HUES64 (cell line): ENCODE data around the gene CHIA. TPM values are rescaled to one million over a fixed set of nuclear protein-coding genes. Genes with fewer than 3 reads are reported as not detected.

Experiments used
- H3K27ac ChIP-seq: 2 replicates; pipeline ENCODE4 v1.7.0; 2013; ENCODE audit warnings: low read depth, low read length, inconsistent platforms
- H3K27me3 ChIP-seq: 2 replicates; pipeline ENCODE4 v1.6.1; 2013; ENCODE audit warnings: mild to moderate bottlenecking, low read length; ENCODE audit not compliant: insufficient read depth
- H3K36me3 ChIP-seq: 2 replicates; pipeline ENCODE4 v1.6.1; 2013; ENCODE audit warnings: mild to moderate bottlenecking, low read length; ENCODE audit not compliant: insufficient read depth
- H3K4me1 ChIP-seq: 2 replicates; pipeline ENCODE4 v1.6.1; 2013; ENCODE audit warnings: mild to moderate bottlenecking, low read length, moderate library complexity; ENCODE audit not compliant: insufficient read depth
- H3K4me3 ChIP-seq: 2 replicates; pipeline ENCODE4 v1.5.1; 2013; ENCODE audit warnings: mild to moderate bottlenecking, low read length, moderate library complexity
- H3K9ac ChIP-seq: 2 replicates; pipeline ENCODE4 v1.6.1; 2013; ENCODE audit warnings: mild to moderate bottlenecking, low read depth, low read length
- H3K9me3 ChIP-seq: 2 replicates; pipeline ENCODE4 v1.6.1; 2013; ENCODE audit warnings: low read depth, low read length; ENCODE audit not compliant: insufficient read depth
- WGBS: fragments of 150-250, 120-280 bp; methylation state at CpG from one replicate; pipeline ENCODE4 v1.1.7; 2013; ENCODE audit warnings: missing lambda C conversion rate; 5-methylcytosine and 5-hydroxymethylcytosine counted together
- polyA plus RNA-seq, 2 experiments: library from polyadenylated mRNA; stranded (reverse); fragments of 50-300 nt; gene quantifications; one replicate each; pipeline ENCODE4 v1.2.3, GENCODE V29; 2013

Gene CHIA
- polyA plus RNA-seq (2013, experiment 1 of 2), result not detected
- not detected for polyA plus RNA-seq (2013, experiment 2 of 2)

DNA sequence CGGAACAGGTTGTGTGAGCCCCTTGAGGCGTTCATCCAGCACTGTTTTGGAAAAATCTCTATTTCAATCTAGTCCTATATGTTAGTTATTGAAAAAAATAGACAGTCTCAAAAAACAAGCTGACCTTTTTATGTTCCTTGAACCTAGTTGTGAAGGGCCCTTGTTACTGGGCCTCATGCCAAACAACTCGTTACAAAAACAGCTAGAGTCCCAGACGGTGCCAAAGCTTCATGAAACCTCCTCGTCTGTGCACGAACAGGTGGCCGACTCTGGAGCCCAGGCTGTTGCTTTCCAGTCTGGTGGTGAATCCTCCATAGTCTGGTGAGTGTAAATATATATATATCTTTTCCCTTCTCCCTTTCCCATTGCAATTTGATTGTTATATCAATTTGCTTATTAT, at the start of gene CHIA:
CHIA (plus strand) TSS at position 222 of the 400 bp plus-strand sequence. CDS start 19,617 bp downstream, outside the sequence.
- no peaks in the 10 kb centered on the region for H3K27me3 ChIP-seq
- no peaks in the 10 kb centered on the region for H3K36me3 ChIP-seq
- no peak within 1 kb of the TSS for H3K9ac ChIP-seq
- no peak within 1 kb of the TSS for H3K4me3 ChIP-seq
- H3K4me1 ChIP-seq, result no peaks in the 10 kb centered on the region
- H3K27ac ChIP-seq, result no peak within 1 kb of the TSS
- peaks cover 4% of the 10 kb centered on the region; the same call in 1 of the 2 replicates for H3K9me3 ChIP-seq
- WGBS, result 91% methylated on average over 7 of the region's 7 CpGs

DNA sequence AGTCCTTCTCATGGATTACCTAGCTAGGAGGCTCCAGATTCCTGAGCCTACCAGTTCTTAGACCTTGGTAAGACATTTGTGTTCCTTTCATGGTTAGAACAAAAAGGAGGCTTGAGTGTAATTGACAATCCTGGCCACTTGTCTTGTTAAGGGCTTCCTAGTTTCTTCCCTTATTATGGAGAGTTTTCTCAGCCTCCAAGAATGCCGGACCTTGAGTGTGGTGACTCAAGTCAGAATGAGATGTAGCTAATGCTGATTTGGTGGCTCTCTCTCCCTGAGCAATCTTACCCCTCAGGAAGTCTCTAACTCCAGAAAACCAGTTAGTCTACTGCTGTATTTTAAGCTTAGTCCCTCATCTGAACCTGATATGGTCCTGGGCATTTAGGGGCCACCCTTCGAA, 48.9 kb upstream of the CHIA start:
- no peaks in the 10 kb centered on the region for H3K4me1 ChIP-seq
- no peak overlapping the region for H3K27ac ChIP-seq
- WGBS, result 87% methylated on average over 1 of the region's 2 CpGs
- H3K9ac ChIP-seq, result no peak overlapping the region
- H3K27me3 ChIP-seq, result no peaks in the 10 kb centered on the region
- H3K9me3 ChIP-seq, result no peaks in the 10 kb centered on the region
- H3K36me3 ChIP-seq, result no peaks in the 10 kb centered on the region
- no peak overlapping the region for H3K4me3 ChIP-seq

DNA sequence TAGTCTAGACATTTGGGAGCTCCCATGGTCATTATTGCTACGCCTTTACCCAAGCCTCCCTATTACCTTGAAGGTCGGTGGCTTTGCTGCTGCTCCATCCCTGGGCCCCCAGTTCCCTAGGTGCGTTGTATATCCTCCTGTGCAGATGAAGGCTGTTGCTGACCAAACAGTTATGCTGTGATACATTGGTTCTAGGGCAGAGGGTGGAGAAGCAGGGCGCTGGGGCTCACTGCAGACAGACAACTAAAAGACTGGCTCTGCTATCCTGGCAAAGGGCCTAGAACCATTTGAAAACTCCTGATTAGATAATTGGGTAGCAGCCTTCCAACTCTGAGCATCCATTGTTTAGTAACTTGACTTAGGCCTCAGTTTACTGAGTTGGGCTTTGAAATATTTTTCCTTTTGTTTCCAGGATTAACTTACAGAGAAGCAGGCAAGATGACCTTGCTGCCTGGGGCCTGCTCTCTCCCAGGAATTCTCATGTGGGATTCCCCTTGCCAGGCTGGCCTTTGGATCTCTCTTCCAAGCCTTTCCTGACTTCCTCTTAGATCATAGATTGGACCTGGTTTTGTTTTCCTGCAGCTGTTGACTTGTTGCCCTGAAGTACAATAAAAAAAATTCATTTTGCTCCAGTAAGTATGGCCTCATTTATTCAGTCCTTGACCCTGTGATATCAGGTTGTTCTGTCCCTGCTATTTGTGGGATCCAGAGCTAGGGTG, 47.7 kb upstream of the CHIA start:
- Histone ChIP-seq H3K9ac (no peak overlapping the region), H3K9me3 (no peaks in the 10 kb centered on the region), H3K27me3 (no peaks in the 10 kb centered on the region), H3K4me1 (no peaks in the 10 kb centered on the region), H3K36me3 (no peaks in the 10 kb centered on the region), H3K4me3 (no peak overlapping the region), H3K27ac (no peak overlapping the region)
- 64% methylated on average over 4 of the region's 4 CpGs for WGBS

DNA sequence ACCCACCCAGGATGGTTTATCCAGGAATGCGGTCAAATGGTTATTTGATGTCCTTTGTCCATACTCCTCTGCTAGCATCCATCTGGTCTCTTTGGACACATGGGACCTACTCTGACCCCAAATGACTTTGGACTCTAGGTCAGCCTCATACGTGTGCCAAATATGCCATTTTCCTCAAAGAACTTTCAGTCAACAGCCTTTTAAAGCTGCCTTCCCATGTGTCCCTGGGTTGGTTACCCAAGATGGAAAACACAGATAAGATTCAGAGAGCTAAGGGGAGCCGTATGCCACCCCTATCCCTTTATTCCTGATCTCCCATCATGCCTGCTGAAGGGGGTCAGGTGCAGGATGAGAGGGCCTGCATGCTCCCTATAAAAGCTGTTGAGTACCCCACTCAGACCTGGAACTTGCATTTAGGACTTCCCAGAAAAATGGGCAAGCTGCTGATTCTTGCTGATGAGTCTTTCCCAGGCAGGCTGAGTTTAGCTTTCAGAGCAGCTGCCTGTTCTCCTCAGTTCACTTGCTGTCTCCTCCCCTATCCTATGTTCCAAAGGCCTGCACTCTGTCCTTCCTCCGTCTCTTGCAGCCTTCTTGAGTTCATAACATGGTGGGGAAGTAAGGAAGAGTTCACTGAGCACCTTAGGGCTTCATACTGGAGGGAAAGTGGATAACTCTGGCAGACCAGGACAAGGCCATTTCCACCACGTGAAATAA, 43.4 kb upstream of the CHIA start:
- Histone ChIP-seq H3K36me3 (no peaks in the 10 kb centered on the region), H3K9ac (no peak overlapping the region), H3K4me1 (no peaks in the 10 kb centered on the region), H3K27me3 (0 out of 2 replicates have a peak, but pooled peaks cover under 1% of the 10 kb centered on the region), H3K27ac (no peak overlapping the region), H3K4me3 (no peak overlapping the region), H3K9me3 (no peaks in the 10 kb centered on the region)
- 92% methylated on average over 5 of the region's 5 CpGs for WGBS

DNA sequence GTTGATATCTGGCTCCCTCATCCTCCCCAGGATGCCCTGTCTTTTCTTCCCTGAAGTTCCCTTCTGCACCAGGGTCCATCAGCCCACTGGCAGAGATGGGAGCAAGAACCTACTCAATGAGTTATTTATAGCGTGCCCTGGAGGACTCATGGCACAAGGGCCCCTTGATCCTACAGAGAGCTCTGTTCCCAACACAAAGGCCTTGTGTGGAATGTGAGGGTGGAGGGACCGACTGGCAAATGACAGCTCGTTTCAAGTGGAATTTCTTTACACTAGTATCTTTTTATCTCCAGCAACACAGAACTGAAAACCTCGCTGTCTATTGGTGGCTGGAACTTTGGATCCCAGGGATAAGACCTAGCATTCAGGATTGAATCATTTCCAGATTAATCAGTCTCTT, 40.7 kb upstream of the CHIA start:
- no peak overlapping the region for H3K9ac ChIP-seq
- no peaks in the 10 kb centered on the region for H3K36me3 ChIP-seq
- 87% methylated on average over 3 of the region's 4 CpGs for WGBS
- H3K4me3 ChIP-seq, result no peak overlapping the region
- 0 out of 2 replicates have a peak, but pooled peaks cover 4% of the 10 kb centered on the region for H3K27me3 ChIP-seq
- no peak overlapping the region for H3K27ac ChIP-seq
- 0 out of 2 replicates have a peak, but pooled peaks cover under 1% of the 10 kb centered on the region for H3K9me3 ChIP-seq
- H3K4me1 ChIP-seq, result no peaks in the 10 kb centered on the region

DNA sequence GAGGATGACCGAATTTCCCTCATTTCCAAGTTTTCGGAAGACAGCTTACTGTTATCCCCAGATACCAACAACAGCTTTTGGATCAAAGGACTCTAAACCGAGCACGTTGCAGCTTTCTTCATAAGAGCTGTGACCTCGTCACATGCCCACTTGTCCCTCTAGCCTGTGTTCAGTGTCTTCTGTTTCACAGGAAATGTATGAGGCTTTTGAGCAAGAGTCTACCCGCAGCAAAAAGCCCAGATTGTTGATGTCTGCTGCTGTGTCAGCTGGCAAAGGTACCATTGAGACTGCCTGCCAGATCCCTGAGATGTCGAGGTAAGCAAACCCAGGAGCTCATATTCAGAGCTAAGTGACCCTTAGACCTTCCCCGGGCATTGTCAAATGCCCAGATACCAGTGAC, 39.1 kb upstream of the CHIA start:
- 0 out of 2 replicates have a peak, but pooled peaks cover 4% of the 10 kb centered on the region for H3K27me3 ChIP-seq
- WGBS, result 92% methylated on average over 8 of the region's 8 CpGs
- no peak overlapping the region for H3K9ac ChIP-seq
- H3K9me3 ChIP-seq, result 0 out of 2 replicates have a peak, but pooled peaks cover 5% of the 10 kb centered on the region
- no peak overlapping the region for H3K4me3 ChIP-seq
- no peaks in the 10 kb centered on the region for H3K36me3 ChIP-seq
- H3K27ac ChIP-seq, result no peak overlapping the region
- no peaks in the 10 kb centered on the region for H3K4me1 ChIP-seq

DNA sequence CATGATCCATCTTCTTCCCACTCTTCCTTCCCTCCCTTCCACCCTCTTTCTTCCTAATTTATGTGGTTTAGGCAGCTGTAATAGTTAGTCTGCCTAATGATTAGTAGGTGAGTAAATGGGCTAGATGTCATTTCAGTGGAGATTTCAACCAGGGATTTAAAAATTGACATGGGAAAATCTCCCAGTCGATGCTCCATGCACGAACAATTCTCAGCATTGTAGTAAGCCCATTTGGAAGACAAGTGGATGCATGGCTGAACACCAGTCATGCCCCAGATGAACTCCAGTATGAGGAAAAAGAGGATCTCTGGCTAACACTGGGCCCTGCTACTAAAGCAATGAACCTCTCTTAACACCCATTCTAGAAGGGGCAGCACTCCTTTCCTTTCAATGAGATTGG, 37.9 kb upstream of the CHIA start:
- Histone ChIP-seq H3K36me3 (no peaks in the 10 kb centered on the region), H3K4me1 (no peaks in the 10 kb centered on the region), H3K27ac (no peak overlapping the region), H3K4me3 (no peak overlapping the region), H3K27me3 (0 out of 2 replicates have a peak, but pooled peaks cover 4% of the 10 kb centered on the region), H3K9me3 (0 out of 2 replicates have a peak, but pooled peaks cover 5% of the 10 kb centered on the region), H3K9ac (no peak overlapping the region)
- WGBS, result 94% methylated on average over 2 of the region's 2 CpGs

DNA sequence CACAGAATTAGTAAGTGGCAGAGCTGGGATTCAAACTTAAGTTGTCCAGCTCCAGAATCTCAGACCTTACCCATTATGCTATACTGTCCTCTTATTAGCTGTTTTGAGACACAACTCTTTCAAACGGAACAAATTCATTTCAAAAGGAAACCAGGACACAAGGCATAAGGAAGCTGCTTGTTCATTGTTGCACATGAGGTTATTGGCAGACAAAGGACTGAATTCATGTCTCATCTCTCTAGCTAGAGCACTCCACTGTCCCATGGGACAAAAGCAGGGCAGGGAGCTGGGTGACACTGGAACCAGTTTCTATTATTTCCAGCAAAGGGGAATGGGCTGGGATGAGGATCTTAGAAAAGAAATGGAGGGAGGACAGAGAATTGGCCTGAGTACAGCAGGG, 36.8 kb upstream of the CHIA start:
- H3K36me3 ChIP-seq, result no peaks in the 10 kb centered on the region
- H3K4me3 ChIP-seq, result no peak overlapping the region
- H3K27me3 ChIP-seq, result 0 out of 2 replicates have a peak, but pooled peaks cover 4% of the 10 kb centered on the region
- H3K9ac ChIP-seq, result no peak overlapping the region
- no peak overlapping the region for H3K27ac ChIP-seq
- H3K4me1 ChIP-seq, result peaks cover 3% of the 10 kb centered on the region
- WGBS, result 92% methylated on average over 1 of the region's 1 CpG
- 0 out of 2 replicates have a peak, but pooled peaks cover 5% of the 10 kb centered on the region for H3K9me3 ChIP-seq

DNA sequence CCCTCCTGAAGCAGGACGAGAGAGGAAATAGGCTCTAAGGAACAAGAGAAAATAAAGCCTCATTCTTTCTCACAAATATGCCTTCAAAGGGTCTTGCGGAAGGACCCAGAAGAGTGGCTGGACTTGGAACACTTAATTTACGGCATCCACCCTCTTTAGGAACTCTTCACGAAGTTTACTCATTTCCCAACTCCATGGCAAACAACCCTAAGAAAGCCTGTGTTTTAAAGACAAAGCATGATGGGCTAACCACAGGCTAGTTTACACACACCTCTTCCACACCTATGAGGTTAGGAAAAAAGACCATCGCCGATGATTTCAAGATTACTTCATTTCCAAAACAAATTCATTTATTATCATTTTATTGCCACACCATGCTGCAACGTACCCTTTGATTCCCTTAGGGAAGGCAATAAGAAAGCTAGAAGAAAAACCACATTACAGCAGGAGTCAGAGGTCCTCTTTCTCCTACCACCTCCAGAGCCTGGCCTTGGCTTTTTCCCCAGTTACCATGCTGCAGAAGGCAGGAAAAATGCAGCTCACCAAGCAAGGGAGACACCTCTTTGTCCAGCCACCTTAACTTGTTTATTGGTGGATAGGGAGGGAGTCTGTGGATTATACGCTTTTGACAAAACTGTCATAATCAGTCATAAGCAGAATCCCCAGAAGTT, 33.5 kb upstream of the CHIA start:
- Histone ChIP-seq H3K27ac (no peak overlapping the region), H3K4me3 (no peak overlapping the region), H3K27me3 (0 out of 2 replicates have a peak, but pooled peaks cover 4% of the 10 kb centered on the region), H3K36me3 (no peaks in the 10 kb centered on the region), H3K9ac (no peak overlapping the region), H3K4me1 (peaks cover 21% of the 10 kb centered on the region), H3K9me3 (0 out of 2 replicates have a peak, but pooled peaks cover 5% of the 10 kb centered on the region)
- 92% methylated on average over 8 of the region's 8 CpGs for WGBS

DNA sequence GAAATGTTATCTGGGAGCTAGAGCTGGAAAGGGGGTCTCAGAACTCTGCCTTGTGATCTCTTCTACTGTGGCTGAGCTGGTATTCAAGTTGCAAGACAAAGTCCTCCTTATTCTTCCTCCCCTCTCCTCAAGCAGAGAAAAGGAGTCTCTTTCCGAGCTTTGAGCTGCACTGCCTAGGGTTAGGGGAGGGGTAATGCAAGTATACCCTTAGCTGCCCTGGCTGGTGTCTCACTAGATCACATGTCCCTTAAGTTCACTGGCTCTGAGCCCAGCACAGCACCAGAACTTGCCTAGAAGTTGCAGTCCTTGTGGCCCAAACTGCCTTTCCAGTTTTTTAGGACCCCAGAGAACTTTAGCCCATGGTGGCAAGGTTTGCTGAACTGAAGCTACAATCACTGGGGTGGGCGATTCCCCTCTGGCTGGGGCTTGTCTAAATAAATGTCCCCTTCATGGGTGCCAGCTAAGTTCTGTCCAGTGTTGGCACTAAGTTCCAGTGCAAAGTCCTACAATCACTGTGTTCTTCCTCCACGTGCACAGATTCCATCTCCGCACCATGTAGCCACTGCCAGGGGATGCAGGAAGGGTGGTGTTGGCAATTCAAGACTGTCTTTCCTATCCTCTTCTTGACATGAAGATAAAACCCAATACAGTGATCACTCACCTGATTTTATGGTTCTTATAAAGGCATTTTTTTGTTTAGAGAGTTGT, 22.7 kb upstream of the CHIA start:
- Histone ChIP-seq H3K4me3 (no peak overlapping the region), H3K27me3 (no peaks in the 10 kb centered on the region)
- 85% methylated on average over 4 of the region's 4 CpGs for WGBS

More for the DNA sequence above, 22.7 kb upstream of the CHIA start:
- Histone ChIP-seq H3K9ac (no peak overlapping the region), H3K9me3 (no peaks in the 10 kb centered on the region), H3K27ac (no peak overlapping the region), H3K36me3 (no peaks in the 10 kb centered on the region), H3K4me1 (peaks cover 10% of the 10 kb centered on the region)
